ENCODE results near the gene C2orf78. TPM values are rescaled to one million over a fixed set of nuclear protein-coding genes. Genes with fewer than 3 reads are reported as not detected.

C2orf78 gene
- total and polyA plus RNA-seq, 9 of the 15 experiments (the other 6 are each of a cell fraction or from before 2014, with no cell fraction given) = 0.04 to 0.28 (median 0.20) TPM

DNA sequence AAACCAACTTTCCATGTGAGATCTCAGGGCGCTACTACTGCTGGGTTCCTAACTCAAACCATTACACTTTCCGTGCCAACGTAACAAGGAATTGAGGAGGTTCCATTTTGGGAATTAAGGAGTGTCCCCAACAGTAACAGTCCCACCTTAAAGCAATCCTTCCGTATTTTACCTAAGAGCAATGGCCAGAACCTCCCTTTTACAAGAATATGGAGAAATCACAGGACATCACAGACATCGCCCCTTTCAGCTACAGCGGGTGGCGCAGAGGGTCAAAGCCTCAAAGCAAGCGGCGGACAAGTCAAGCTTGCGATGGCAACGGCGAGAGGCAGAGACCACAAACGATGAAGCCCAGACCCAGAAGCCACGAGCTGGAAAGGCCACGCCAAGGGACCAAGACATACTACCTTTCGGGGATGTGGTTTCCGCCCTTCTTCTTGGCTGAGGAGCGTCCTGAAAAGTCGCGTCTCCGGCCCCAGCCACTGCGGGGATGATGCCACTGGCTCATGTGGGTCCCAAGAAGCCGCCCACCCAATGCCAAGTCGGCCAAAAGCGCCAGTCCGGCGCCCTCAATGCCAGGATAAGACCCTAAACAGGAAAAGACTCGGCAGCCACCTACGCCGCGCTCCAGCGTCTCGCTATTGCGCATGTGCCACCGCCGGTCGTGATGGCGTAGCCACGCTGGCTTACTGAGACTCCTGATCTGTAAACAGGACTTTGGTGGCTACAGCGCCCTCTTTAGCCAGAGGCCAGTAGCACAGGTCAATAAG, 4.3 kb upstream of the C2orf78 start, which contains the start of gene DUSP11 (continued):
- TF ChIP-seq, protein P1, sequence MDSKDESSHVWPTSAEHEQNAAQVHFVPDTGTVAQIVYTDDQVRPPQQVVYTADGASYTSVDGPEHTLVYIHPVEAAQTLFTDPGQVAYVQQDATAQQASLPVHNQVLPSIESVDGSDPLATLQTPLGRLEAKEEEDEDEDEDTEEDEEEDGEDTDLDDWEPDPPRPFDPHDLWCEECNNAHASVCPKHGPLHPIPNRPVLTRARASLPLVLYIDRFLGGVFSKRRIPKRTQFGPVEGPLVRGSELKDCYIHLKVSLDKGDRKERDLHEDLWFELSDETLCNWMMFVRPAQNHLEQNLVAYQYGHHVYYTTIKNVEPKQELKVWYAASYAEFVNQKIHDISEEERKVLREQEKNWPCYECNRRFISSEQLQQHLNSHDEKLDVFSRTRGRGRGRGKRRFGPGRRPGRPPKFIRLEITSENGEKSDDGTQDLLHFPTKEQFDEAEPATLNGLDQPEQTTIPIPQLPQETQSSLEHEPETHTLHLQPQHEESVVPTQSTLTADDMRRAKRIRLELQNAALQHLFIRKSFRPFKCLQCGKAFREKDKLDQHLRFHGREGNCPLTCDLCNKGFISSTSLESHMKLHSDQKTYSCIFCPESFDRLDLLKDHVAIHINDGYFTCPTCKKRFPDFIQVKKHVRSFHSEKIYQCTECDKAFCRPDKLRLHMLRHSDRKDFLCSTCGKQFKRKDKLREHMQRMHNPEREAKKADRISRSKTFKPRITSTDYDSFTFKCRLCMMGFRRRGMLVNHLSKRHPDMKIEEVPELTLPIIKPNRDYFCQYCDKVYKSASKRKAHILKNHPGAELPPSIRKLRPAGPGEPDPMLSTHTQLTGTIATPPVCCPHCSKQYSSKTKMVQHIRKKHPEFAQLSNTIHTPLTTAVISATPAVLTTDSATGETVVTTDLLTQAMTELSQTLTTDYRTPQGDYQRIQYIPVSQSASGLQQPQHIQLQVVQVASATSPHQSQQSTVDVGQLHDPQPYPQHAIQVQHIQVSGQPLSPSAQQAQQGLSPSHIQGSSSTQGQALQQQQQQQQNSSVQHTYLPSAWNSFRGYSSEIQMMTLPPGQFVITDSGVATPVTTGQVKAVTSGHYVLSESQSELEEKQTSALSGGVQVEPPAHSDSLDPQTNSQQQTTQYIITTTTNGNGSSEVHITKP (IDR thresholded peaks at IDR 0.05; ENCODE audit: partially characterized antibody) = no peak
- TF ChIP-seq, protein P2, sequence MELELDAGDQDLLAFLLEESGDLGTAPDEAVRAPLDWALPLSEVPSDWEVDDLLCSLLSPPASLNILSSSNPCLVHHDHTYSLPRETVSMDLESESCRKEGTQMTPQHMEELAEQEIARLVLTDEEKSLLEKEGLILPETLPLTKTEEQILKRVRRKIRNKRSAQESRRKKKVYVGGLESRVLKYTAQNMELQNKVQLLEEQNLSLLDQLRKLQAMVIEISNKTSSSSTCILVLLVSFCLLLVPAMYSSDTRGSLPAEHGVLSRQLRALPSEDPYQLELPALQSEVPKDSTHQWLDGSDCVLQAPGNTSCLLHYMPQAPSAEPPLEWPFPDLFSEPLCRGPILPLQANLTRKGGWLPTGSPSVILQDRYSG (tag; conservative IDR thresholded peaks at IDR 0.05; ENCODE audit: low read depth) = no peak
- TF ChIP-seq, protein P3, sequence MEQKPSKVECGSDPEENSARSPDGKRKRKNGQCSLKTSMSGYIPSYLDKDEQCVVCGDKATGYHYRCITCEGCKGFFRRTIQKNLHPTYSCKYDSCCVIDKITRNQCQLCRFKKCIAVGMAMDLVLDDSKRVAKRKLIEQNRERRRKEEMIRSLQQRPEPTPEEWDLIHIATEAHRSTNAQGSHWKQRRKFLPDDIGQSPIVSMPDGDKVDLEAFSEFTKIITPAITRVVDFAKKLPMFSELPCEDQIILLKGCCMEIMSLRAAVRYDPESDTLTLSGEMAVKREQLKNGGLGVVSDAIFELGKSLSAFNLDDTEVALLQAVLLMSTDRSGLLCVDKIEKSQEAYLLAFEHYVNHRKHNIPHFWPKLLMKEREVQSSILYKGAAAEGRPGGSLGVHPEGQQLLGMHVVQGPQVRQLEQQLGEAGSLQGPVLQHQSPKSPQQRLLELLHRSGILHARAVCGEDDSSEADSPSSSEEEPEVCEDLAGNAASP (IDR thresholded peaks at IDR 0.05) = no peak
- TF ChIP-seq RBM39 (optimal IDR thresholded peaks at IDR 0.05; ENCODE audit: low read depth, low read length) (no peak), HNRNPUL1 (IDR thresholded peaks at IDR 0.05; ENCODE audit: low read length) (no peak), KLF16 (IDR thresholded peaks at IDR 0.05) (0 out of 2 replicates have a peak, but pooled peaks have one; percentile 29), PML (IDR thresholded peaks at IDR 0.05; ENCODE audit: low read length) (peak; percentile 75), ZNF408 (CRISPR knock-in tag; IDR thresholded peaks at IDR 0.05; ENCODE audit: low read depth) (no peak), POLR2H (tag; IDR thresholded peaks at IDR 0.05; ENCODE audit: low read depth) (peak; percentile 50), ZNF184 (CRISPR knock-in tag; IDR thresholded peaks at IDR 0.05) (no peak), ZNF584 (CRISPR knock-in tag; IDR thresholded peaks at IDR 0.05; ENCODE audit: low read depth) (no peak), ZC3H8 (IDR thresholded peaks at IDR 0.05) (no peak), ZNF583 (CRISPR knock-in tag; IDR thresholded peaks at IDR 0.05) (no peak), ZBTB17 (CRISPR knock-in tag; IDR thresholded peaks at IDR 0.05) (no peak), SOX6 (IDR thresholded peaks at IDR 0.05) (no peak; the same call in 1 of the 2 replicates), ZNF146 (CRISPR knock-in tag; IDR thresholded peaks at IDR 0.05; ENCODE audit: unreplicated experiment) (no peak), MCM3 (IDR thresholded peaks at IDR 0.05) (no peak), TSC22D4 (tag; IDR thresholded peaks at IDR 0.05) (no peak), KAT8 (IDR thresholded peaks at IDR 0.05; ENCODE audit: low read depth) (no peak)
- TF ChIP-seq, protein P4, sequence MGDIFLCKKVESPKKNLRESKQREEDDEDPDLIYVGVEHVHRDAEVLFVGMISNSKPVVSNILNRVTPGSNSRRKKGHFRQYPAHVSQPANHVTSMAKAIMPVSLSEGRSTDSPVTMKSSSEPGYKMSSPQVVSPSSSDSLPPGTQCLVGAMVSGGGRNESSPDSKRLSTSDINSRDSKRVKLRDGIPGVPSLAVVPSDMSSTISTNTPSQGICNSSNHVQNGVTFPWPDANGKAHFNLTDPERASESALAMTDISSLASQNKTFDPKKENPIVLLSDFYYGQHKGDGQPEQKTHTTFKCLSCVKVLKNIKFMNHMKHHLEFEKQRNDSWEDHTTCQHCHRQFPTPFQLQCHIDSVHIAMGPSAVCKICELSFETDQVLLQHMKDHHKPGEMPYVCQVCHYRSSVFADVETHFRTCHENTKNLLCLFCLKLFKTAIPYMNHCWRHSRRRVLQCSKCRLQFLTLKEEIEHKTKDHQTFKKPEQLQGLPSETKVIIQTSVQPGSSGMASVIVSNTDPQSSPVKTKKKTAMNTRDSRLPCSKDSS (IDR thresholded peaks at IDR 0.05; ENCODE audit: low read depth, partially characterized antibody) = no peak
- TF ChIP-seq, protein P5, sequence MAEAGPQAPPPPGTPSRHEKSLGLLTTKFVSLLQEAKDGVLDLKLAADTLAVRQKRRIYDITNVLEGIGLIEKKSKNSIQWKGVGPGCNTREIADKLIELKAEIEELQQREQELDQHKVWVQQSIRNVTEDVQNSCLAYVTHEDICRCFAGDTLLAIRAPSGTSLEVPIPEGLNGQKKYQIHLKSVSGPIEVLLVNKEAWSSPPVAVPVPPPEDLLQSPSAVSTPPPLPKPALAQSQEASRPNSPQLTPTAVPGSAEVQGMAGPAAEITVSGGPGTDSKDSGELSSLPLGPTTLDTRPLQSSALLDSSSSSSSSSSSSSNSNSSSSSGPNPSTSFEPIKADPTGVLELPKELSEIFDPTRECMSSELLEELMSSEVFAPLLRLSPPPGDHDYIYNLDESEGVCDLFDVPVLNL (CRISPR knock-in tag; IDR thresholded peaks at IDR 0.05; ENCODE audit: low read depth) = no peak
